CD14-positive monocyte (primary cell): Measurements from ENCODE around the gene AKAP9. TPM values are rescaled to one million over a fixed set of nuclear protein-coding genes. Genes with fewer than 3 reads are reported as not detected.
"Not testable (repeated sequence)": the region's sequence is repeated elsewhere in the genome, so short reads cannot be mapped to it uniquely, and the experiment has no call there.

Experiments
- DNase-seq, 3 donors: peaks; one replicate each; pipeline ENCODE4 v3.0.0-alpha.2; 2011 to 2022
- H2AFZ ChIP-seq: 2 replicates; pipeline ENCODE4 v1.6.0; 2012; ENCODE audit warnings: mild to moderate bottlenecking, low read depth, low read length, inconsistent platforms; ENCODE audit not compliant: insufficient read depth, poor library complexity, severe bottlenecking
- H3K27ac ChIP-seq, 2 donors: 1 replicate in 1 of 2; 2 replicates in 1 of 2; pipeline ENCODE4 v1.5.1; 2012 to 2013; ENCODE audit warnings: low read length in 2 of 2, control low read depth in 1 of 2, inconsistent platforms in 1 of 2, low read depth in 1 of 2, mild to moderate bottlenecking in 1 of 2
- H3K27me3 ChIP-seq, 2 donors: one replicate each; pipeline versions ENCODE4 v1.6.0 to v1.6.1; 2011 to 2013; ENCODE audit warnings: low read length in 2 of 2; ENCODE audit not compliant: control insufficient read depth in 2 of 2, insufficient read depth in 2 of 2
- H3K36me3 ChIP-seq, 2 donors: replicated peaks in 1 of 2; 1 replicate in 1 of 2; 2 replicates in 1 of 2; pipeline versions ENCODE4 v1.5.1 to v1.6.1; 2012 to 2013; ENCODE audit warnings: low read length in 2 of 2, control low read depth in 1 of 2, inconsistent platforms in 1 of 2, mild to moderate bottlenecking in 1 of 2; ENCODE audit not compliant: insufficient read depth in 2 of 2, control insufficient read depth in 1 of 2
- H3K4me1 ChIP-seq, 2 donors: 1 replicate in 1 of 2; 2 replicates in 1 of 2; pipeline versions ENCODE4 v1.5.1 to v1.6.1; 2012 to 2013; ENCODE audit warnings: low read length in 2 of 2, control low read depth in 1 of 2, inconsistent platforms in 1 of 2, mild to moderate bottlenecking in 1 of 2, moderate library complexity in 1 of 2; ENCODE audit not compliant: insufficient read depth in 2 of 2, control insufficient read depth in 1 of 2
- H3K4me2 ChIP-seq: replicated peaks from 2 replicates; pipeline ENCODE3; 2012; ENCODE audit warnings: low read length, moderate library complexity, mild to moderate bottlenecking; ENCODE audit not compliant: poor library complexity, severe bottlenecking; ENCODE audit errors: extremely low read depth
- H3K4me3 ChIP-seq, 3 experiments: fragments of 200-600 bp in 1 of 3; sonication (generic) in 1 of 3; replicated peaks in 1 of 3; 1 replicate in 2 of 3; 2 replicates in 1 of 3; pipeline ENCODE4 v1.5.1; 2011 to 2013; ENCODE audit warnings: low read length in 3 of 3, mild to moderate bottlenecking in 3 of 3, control low read depth in 2 of 3, low read depth in 2 of 3, inconsistent platforms in 1 of 3, moderate library complexity in 1 of 3
- H3K79me2 ChIP-seq: 2 replicates; pipeline ENCODE4 v1.6.0; 2012; ENCODE audit warnings: mild to moderate bottlenecking, control low read depth, inconsistent platforms, low read length, moderate library complexity; ENCODE audit not compliant: insufficient read depth
- H3K9ac ChIP-seq: 2 replicates; pipeline ENCODE4 v1.6.0; 2017; ENCODE audit warnings: low read length, mild to moderate bottlenecking; ENCODE audit not compliant: insufficient read depth, poor library complexity, severe bottlenecking
- H3K9me3 ChIP-seq, 2 donors: replicated peaks in 1 of 2; 1 replicate in 1 of 2; 2 replicates in 1 of 2; pipeline versions ENCODE4 v1.5.1 to v1.6.1; 2012 to 2013; ENCODE audit warnings: low read length in 2 of 2, control low read depth in 1 of 2; ENCODE audit not compliant: control insufficient read depth in 1 of 2, insufficient read depth in 1 of 2
- H4K20me1 ChIP-seq: 2 replicates; pipeline ENCODE4 v1.6.0; 2012; ENCODE audit warnings: mild to moderate bottlenecking, low read length, control low read depth, moderate library complexity; ENCODE audit not compliant: insufficient read depth
- H3K27ac Mint-ChIP-seq, 7 donors: one replicate each; pipeline ENCODE4 v1.8.0; 2020; ENCODE audit warnings: mild to moderate bottlenecking in 7 of 7, mixed read lengths in 7 of 7, moderate library complexity in 6 of 7, inconsistent platforms in 2 of 7
- H3K27me3 Mint-ChIP-seq, 3 donors: one replicate each; pipeline ENCODE4 v1.8.0; 2021 to 2022; ENCODE audit warnings: low read depth in 3 of 3, mild to moderate bottlenecking in 3 of 3, mixed read lengths in 3 of 3, moderate library complexity in 3 of 3, inconsistent platforms in 1 of 3
- H3K36me3 Mint-ChIP-seq, 2 donors: one replicate each; pipeline ENCODE4 v1.8.0; 2020; ENCODE audit warnings: mixed read lengths in 2 of 2, inconsistent platforms in 1 of 2, mild to moderate bottlenecking in 1 of 2
- H3K4me1 Mint-ChIP-seq: one replicate; pipeline ENCODE4 v1.8.0; 2020; ENCODE audit warnings: mild to moderate bottlenecking, mixed read lengths
- H3K4me3 Mint-ChIP-seq, 2 donors: one replicate each; pipeline ENCODE4 v1.8.0; 2020; ENCODE audit warnings: mild to moderate bottlenecking in 2 of 2, mixed read lengths in 2 of 2, moderate library complexity in 1 of 2
- H3K9me3 Mint-ChIP-seq, 7 donors: one replicate each; pipeline ENCODE4 v1.8.0; 2020 to 2022; ENCODE audit warnings: mixed read lengths in 7 of 7, mild to moderate bottlenecking in 6 of 7, moderate library complexity in 6 of 7, inconsistent platforms in 2 of 7
- CTCF ChIP-seq: fragments of 200-600 bp; IDR thresholded peaks from one replicate; pipeline ENCODE4 v1.8.0; 2022; ENCODE audit warnings: antibody characterized with exemption, mild to moderate bottlenecking
- WGBS: methylation state at CpG from one replicate; pipeline ENCODE4 v1.1.5; 2013; ENCODE audit warnings: missing lambda C conversion rate; ENCODE audit not compliant: insufficient coverage; 5-methylcytosine and 5-hydroxymethylcytosine counted together
- intact Hi-C, 2 donors: fragments of 100-400 bp; cut with micrococcal nuclease; formaldehyde crosslinking; loops; one replicate each; pipeline versions ENCODE4 v1.15.0 to v1.15.1; 2023
- polyA plus RNA-seq, 3 donors: library from polyadenylated mRNA; depleted of rRNA in 1 of 3; unstranded in 2 of 3; stranded (reverse) in 1 of 3; fragments of 300-500 nt in 2 of 3; fragments of >200 nt in 1 of 3; fragmentation: Illumina TruSeq in 2 of 3; gene quantifications; 1 replicate in 2 of 3; 2 replicates in 1 of 3; pipeline ENCODE4 v1.2.3, GENCODE V29; 2012 to 2021

The AKAP9 gene
- polyA plus RNA-seq, 3 donors = 1.5 to 23.3 (median 7.3) TPM

DNA sequence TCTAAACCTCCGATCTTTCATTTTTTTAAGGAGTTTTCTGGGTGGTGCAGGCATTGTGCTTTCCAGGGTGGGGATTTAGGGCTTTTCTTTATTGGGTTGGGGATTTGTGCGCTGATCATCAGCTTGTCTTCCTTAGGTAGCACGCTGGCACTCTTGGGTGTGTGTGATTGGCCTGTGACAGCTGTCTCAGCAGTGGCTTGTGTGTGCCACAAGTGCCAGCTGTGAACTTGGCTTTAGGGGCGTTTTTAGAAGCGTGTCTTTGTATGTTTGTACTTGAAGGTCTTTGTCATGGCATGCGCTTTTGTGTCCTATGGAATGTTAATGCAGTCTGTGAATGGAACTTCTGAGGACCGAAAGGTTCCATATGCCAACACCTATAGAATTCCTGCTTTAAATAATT is 788 bp downstream of the AKAP9 start:
- no peaks in the 10 kb centered on the region for H4K20me1 ChIP-seq
- H3K36me3 ChIP-seq = no peaks in the 10 kb centered on the region
- no peak for TF ChIP-seq CTCF
- H3K4me3 ChIP-seq = peak overlapping the region; percentile 48 to 90 (median 72)
- intact Hi-C loops = no loop called here
- DNase-seq = peak; percentile 6 to 21 (median 14)
- H3K4me2 ChIP-seq = peak overlapping the region; percentile 91
- no peaks in the 10 kb centered on the region for H3K36me3 Mint-ChIP-seq
- peaks cover 0 to 3% (median 0%) of the 10 kb centered on the region in 7 donors for H3K9me3 Mint-ChIP-seq
- peak overlapping the region; percentile 84 to 95 for H3K27ac ChIP-seq
- peaks cover 63% of the 10 kb centered on the region for H3K79me2 ChIP-seq
- no peaks in the 10 kb centered on the region for H3K27me3 ChIP-seq
- H3K9me3 ChIP-seq = no peaks in the 10 kb centered on the region
- peaks cover 31 to 44% of the 10 kb centered on the region in 2 donors for H3K4me1 ChIP-seq
- peak overlapping the region; percentile 96 for H2AFZ ChIP-seq
- H3K27me3 Mint-ChIP-seq = peaks cover 0 to 12% (median 0%) of the 10 kb centered on the region in 3 donors
- 0% methylated on average over 4 of the region's 7 CpGs for WGBS
- H3K4me1 Mint-ChIP-seq = peaks cover 42% of the 10 kb centered on the region
- peak overlapping the region; percentile 92 to 98 for H3K4me3 Mint-ChIP-seq
- H3K27ac Mint-ChIP-seq = peak overlapping the region; percentile 91 to 99 (median 97)
- peak overlapping the region; percentile 91 for H3K9ac ChIP-seq

DNA sequence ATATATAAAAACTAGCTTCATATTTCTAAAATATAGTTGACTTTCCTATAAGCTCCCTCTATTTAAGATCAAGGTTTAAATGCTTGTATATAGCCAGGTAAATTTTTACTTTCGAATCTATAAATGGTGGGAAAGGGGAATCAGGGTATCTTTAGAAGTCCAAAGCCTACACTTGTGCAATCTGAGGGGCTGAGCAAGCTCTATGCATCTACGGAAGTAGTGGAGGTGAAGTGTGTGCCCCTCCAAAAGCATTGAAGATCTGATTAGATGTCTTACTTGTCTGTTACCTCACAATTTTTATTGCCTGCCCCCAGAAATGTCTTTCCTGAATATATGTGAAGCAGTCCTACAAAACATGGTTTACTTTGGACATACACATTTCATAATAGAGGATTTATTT is 1.6 kb downstream of the AKAP9 start:
- no peak overlapping the region for H3K4me3 Mint-ChIP-seq
- H3K27ac Mint-ChIP-seq = peak overlapping the region in 1 of 7 donors; percentile 9
- Histone ChIP-seq H3K4me3 (peak overlapping the region in 1 of 3 experiments; percentile 90), H3K4me2 (peak overlapping the region; percentile 91), H3K36me3 (no peaks in the 10 kb centered on the region), H3K79me2 (peaks cover 71% of the 10 kb centered on the region), H3K9me3 (no peaks in the 10 kb centered on the region), H2AFZ (no peak overlapping the region), H4K20me1 (no peaks in the 10 kb centered on the region), H3K27ac (no peak overlapping the region), H3K27me3 (no peaks in the 10 kb centered on the region), H3K9ac (no peak overlapping the region), H3K4me1 (peaks cover 37 to 52% of the 10 kb centered on the region in 2 donors)
- no peak for TF ChIP-seq CTCF
- intact Hi-C loops = no loop called here
- peaks cover 0 to 3% (median 0%) of the 10 kb centered on the region in 7 donors for H3K9me3 Mint-ChIP-seq
- peaks cover 0 to 10% (median 0%) of the 10 kb centered on the region in 3 donors for H3K27me3 Mint-ChIP-seq
- H3K4me1 Mint-ChIP-seq = peaks cover 48% of the 10 kb centered on the region
- WGBS = no CpG with 5 or more reads among the region's 2 CpGs
- DNase-seq = peak in 1 of 3 donors; percentile 10
- H3K36me3 Mint-ChIP-seq = no peaks in the 10 kb centered on the region

DNA sequence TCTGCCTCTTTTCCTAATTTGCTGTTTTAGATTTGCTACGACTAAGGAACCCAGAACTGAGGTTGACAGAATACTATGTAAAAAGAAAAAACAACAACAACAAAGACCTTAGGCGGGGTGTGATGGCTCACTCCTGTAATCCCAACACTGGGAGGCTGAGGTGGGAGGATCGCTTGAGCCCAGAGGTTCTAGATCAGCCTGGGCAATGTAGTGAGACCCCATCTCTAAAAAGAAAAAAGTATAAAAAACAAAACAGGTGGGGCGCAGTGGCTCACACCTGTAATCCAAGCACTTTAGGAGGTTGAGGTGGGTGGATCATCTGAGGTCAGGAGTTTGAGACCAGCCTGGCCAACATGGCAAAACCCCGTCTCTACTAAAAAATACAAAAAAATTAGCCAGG is 4.3 kb downstream of the AKAP9 start:
- Histone ChIP-seq H3K27ac (peak overlapping the region; percentile 42 to 43), H3K4me1 (peaks cover 35 to 50% of the 10 kb centered on the region in 2 donors), H3K79me2 (peaks cover 98% of the 10 kb centered on the region)
- H3K27me3 Mint-ChIP-seq, H3K4me3 ChIP-seq, H4K20me1 ChIP-seq, H3K36me3 Mint-ChIP-seq, H3K9ac ChIP-seq, H3K4me2 ChIP-seq, H3K27me3 ChIP-seq, H3K9me3 ChIP-seq, H2AFZ ChIP-seq, intact Hi-C loops, DNase-seq, H3K9me3 Mint-ChIP-seq, H3K36me3 ChIP-seq: not testable (repeated sequence)
- Mint-ChIP-seq H3K4me3 (peak overlapping the region in 1 of 2 donors; percentile 21), H3K4me1 (peaks cover 46% of the 10 kb centered on the region), H3K27ac (peak overlapping the region; percentile 78 to 90 (median 85))
- no CpG with 5 or more reads among the region's 5 CpGs for WGBS
